Measurements from ENCODE around the gene FSCN2.
A peak's percentile ranks its signal among the peaks of the same experiment; 100 is the strongest.

FSCN2 gene

GRCh38 chr17:81564778-81565177, 36.6 kb downstream of the FSCN2 start:
- no peak overlapping the region for H3K4me3 ChIP-seq (ENCODE audit: low read length)
- no peak for TF ChIP-seq CTCF (conservative IDR thresholded peaks at IDR 0.05; ENCODE audit: low read length)
- no peak for DNase-seq (ENCODE audit: low read depth)

- no peak for TF ChIP-seq CTCF (conservative IDR thresholded peaks at IDR 0.05; ENCODE audit: low read length)
- DNase-seq (ENCODE audit: low read depth), result no peak
- H3K4me3 ChIP-seq (ENCODE audit: low read length), result no peak overlapping the region
These were observed 37.1 kb downstream of the FSCN2 start for GRCh38 chr17:81565231-81565630.

GRCh38 chr17:81566461-81567126, 38.4 kb downstream of the FSCN2 start:
- no peak for TF ChIP-seq CTCF (conservative IDR thresholded peaks at IDR 0.05; ENCODE audit: low read length)
- peak overlapping the region; percentile 47 for H3K4me3 ChIP-seq (ENCODE audit: low read length)
- DNase-seq (ENCODE audit: low read depth), result peak; percentile 97

- TF ChIP-seq CTCF (conservative IDR thresholded peaks at IDR 0.05; ENCODE audit: low read length), result no peak
- H3K4me3 ChIP-seq (ENCODE audit: low read length), result peak overlapping the region; percentile 36
- no peak for DNase-seq (ENCODE audit: low read depth)
These were observed 39.0 kb downstream of the FSCN2 start for GRCh38 chr17:81567191-81567590.

- no peak for TF ChIP-seq CTCF (conservative IDR thresholded peaks at IDR 0.05; ENCODE audit: low read length)
- no peak for DNase-seq (ENCODE audit: low read depth)
- no peak overlapping the region for H3K4me3 ChIP-seq (ENCODE audit: low read length)
These were observed 40.2 kb downstream of the FSCN2 start for GRCh38 chr17:81568416-81568815.

- no peak for DNase-seq (ENCODE audit: low read depth)
- TF ChIP-seq CTCF (conservative IDR thresholded peaks at IDR 0.05; ENCODE audit: low read length), result no peak
- no peak overlapping the region for H3K4me3 ChIP-seq (ENCODE audit: low read length)
These were observed 41.9 kb downstream of the FSCN2 start for GRCh38 chr17:81569986-81570514.

- no peak for TF ChIP-seq CTCF (conservative IDR thresholded peaks at IDR 0.05; ENCODE audit: low read length)
- DNase-seq (ENCODE audit: low read depth), result no peak
- no peak overlapping the region for H3K4me3 ChIP-seq (ENCODE audit: low read length)
These were observed 42.8 kb downstream of the FSCN2 start for GRCh38 chr17:81570964-81571363.

Data from AG10803 (cell line).